Raji (cell line): Measurements from ENCODE around the gene CT45A3.
"Not testable (repeated sequence)": the region's sequence is repeated elsewhere in the genome, so short reads cannot be mapped to it uniquely, and the experiment has no call there.

Experiments
- POLR2A ChIP-seq: IDR thresholded peaks from 2 replicates; pipeline ENCODE4 v1.6.1; 2011; ENCODE audit warnings: low read depth, low read length, control low read depth; ENCODE audit not compliant: insufficient read depth

The CT45A3 gene

GRCh38 chrX:135768091-135768490, at the start of gene CT45A3:
TSS of gene CT45A3 (minus strand) at chrX:135768191. CDS start at chrX:135764444, 3,747 bp downstream.
- not testable (repeated sequence) for TF ChIP-seq POLR2A

DNA sequence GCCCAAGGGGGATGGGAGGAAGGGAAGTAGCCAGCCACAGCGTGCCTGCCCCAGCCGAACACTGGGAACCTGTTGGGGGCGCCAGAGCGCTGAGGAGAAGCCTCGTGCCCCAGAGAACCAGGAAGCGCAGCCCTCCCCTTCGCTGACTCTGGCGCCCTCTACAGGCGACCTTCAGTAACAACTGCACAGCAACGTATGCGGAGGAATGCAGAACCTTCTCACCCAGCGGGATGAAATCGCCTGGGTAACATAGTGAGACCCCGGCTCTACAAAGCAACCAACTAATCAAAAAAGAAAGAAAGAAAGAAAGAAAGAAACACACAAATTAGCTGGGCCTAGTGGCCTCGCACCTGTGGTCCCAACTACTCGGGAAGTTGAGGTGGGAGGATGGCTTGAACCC, 34.7 kb upstream of the CT45A3 start, which contains the start of gene CT45A6:
Gene CT45A6, minus strand, starts transcription at position 101 of the 400 bp plus-strand sequence. CDS start 3,794 bp downstream, outside the sequence.
- not testable (repeated sequence) for TF ChIP-seq POLR2A

GRCh38 chrX:135785403-135785802, 17.4 kb upstream of the CT45A3 start, which contains the start of gene CT45A5:
TSS of gene CT45A5 (minus strand) at chrX:135785503. CDS start at chrX:135781729, 3,774 bp downstream.
- TF ChIP-seq POLR2A = not testable (repeated sequence)

DNA sequence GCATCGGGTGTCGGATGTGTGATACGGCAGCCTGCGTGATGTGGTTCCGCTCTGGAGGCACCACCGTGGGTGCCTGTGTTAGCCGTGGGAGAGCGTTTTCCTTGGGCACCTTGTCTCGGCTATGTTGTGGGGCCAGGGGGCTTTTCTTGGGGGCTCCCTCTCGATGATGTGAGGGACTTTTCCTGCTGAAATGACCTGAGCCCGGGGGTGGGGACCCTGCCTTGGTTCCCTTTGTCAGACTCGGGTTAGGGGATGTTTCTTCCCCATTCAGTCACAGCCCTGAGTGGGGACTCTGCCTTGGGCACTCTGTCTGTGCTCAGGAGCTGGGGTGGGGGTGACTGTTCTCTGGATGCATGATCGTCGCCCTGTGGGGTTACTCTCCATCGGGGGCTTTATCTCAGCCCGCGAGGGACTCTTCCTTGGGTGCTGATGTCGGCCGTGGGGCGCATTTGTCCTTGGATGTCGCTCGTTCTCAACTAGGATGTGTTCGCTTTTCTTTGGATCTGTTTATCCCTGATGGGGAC, 26.7 kb downstream of the CT45A3 start:
- TF ChIP-seq POLR2A = no peak

GRCh38 chrX:135740681-135741149, 27.3 kb downstream of the CT45A3 start:
- no peak for TF ChIP-seq POLR2A

GRCh38 chrX:135737366-135738071, 30.5 kb downstream of the CT45A3 start:
- no peak for TF ChIP-seq POLR2A

GRCh38 chrX:135713795-135714194, 54.2 kb downstream of the CT45A3 start:
- no peak for TF ChIP-seq POLR2A

DNA sequence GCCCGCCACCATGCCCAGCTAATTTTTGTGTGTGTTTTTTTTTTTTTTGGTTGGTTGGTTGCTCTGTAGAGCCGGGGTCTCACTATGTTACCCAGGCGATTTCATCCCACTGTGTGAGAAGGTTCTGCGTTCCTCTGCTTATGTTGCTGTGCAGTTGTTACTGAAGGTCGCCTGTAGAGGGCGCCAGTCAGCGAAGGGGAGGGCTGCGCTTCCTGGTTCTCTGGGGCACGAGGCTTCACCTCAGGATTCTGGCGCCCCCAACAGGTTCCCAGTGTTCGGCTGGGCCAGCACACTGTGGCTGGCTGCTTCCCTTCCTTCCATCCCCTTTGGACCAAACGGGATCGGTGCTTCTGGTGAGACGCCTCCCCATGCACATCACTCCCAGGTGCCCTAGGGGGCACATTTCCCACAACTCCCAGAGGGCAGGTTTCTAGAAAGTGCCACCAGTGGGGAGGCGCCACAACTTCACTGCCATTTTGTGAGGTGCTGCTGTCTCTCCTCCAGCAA, 54.8 kb downstream of the CT45A3 start, which contains the start of gene CT45A1:
Gene CT45A1, plus strand, starts transcription at position 457 of the 507 bp plus-strand sequence. CDS start 5,302 bp downstream, outside the sequence.
- not testable (repeated sequence) for TF ChIP-seq POLR2A
